Large intestine (tissue), 1 donor: ENCODE results near the gene SRXN1. TPM values are rescaled to one million over a fixed set of nuclear protein-coding genes. Genes with fewer than 3 reads are reported as not detected.

Experiments used
- polyA plus RNA-seq: library from polyadenylated mRNA; unstranded; fragments of 120-200 nt; gene quantifications from one replicate; pipeline ENCODE4 v1.2.1, GENCODE V29; 2013

Gene SRXN1
- polyA plus RNA-seq, 1 donor: 18.0 TPM

Other genes with a start within 250 kb of the SRXN1 start
- gene RBCK1, start 244.9 kb downstream of the SRXN1 start, polyA plus RNA-seq: 86.9 TPM
- 30.4 TPM for gene TBC1D20, start 190.7 kb downstream of the SRXN1 start, polyA plus RNA-seq
- 120 TPM for gene CSNK2A1, start 109.4 kb downstream of the SRXN1 start, polyA plus RNA-seq
- gene TCF15, start 42.9 kb downstream of the SRXN1 start, polyA plus RNA-seq: 0.64 TPM
- gene SCRT2, start 22.6 kb upstream of the SRXN1 start, polyA plus RNA-seq: 0.01 TPM
- gene SLC52A3, start 115.3 kb upstream of the SRXN1 start, polyA plus RNA-seq: 11.3 TPM
- 7.5 TPM for gene FAM110A, start 180.5 kb upstream of the SRXN1 start, polyA plus RNA-seq